Measurements from ENCODE around the gene GPR107.

- no peak for TF ChIP-seq POLR2A (IDR thresholded peaks at IDR 0.05)
- no peak for TF ChIP-seq CTCF (IDR thresholded peaks at IDR 0.05)
These were observed 29.6 kb upstream of the GPR107 start for GRCh38 chr9:130023994-130024596.
